GM23338 (cell line): ENCODE results near the gene IQCK. TPM values are rescaled to one million over a fixed set of nuclear protein-coding genes. Genes with fewer than 3 reads are reported as not detected.

Experiments used
- ATAC-seq: fragments of 200-7000 bp; cut with Tn5 transposase; 3 replicates; pipeline ENCODE4 v1.9.1; 2020
- DNase-seq: peaks from one replicate; pipeline ENCODE4 v3.0.0-alpha.2; 2015; ENCODE audit warnings: low spot score
- H2AFZ ChIP-seq: fragments of 200-600 bp; sonication (generic); 2 replicates; pipeline ENCODE4 v1.8.0; 2016; ENCODE audit warnings: antibody characterized with exemption, mild to moderate bottlenecking, moderate library complexity
- H3F3A ChIP-seq: fragments of 200-600 bp; sonication (generic); replicated peaks from 2 replicates; pipeline ENCODE4 v1.8.0; 2017; ENCODE audit warnings: antibody characterized with exemption, mixed run types, low read depth
- H3K27ac ChIP-seq: fragments of 200-600 bp; sonication (generic); 2 replicates; pipeline ENCODE4 v1.6.1; 2016; ENCODE audit warnings: low read depth
- H3K27me3 ChIP-seq: fragments of 200-600 bp; sonication (generic); 2 replicates; pipeline ENCODE4 v1.8.0; 2016; ENCODE audit warnings: mild to moderate bottlenecking, mixed run types, moderate library complexity; ENCODE audit not compliant: insufficient read depth
- H3K36me3 ChIP-seq: fragments of 200-600 bp; sonication (generic); 2 replicates; pipeline ENCODE4 v1.8.0; 2016; ENCODE audit warnings: mild to moderate bottlenecking; ENCODE audit not compliant: insufficient read depth
- H3K4me1 ChIP-seq: fragments of 200-600 bp; sonication (generic); 2 replicates; pipeline ENCODE4 v1.8.0; 2016; ENCODE audit warnings: mild to moderate bottlenecking, moderate library complexity; ENCODE audit not compliant: insufficient read depth
- H3K4me2 ChIP-seq: fragments of 200-600 bp; sonication (generic); 2 replicates; pipeline ENCODE4 v1.7.1; 2017; ENCODE audit warnings: mixed run types
- H3K4me3 ChIP-seq: fragments of 200-600 bp; sonication (generic); 2 replicates; pipeline ENCODE4 v1.6.1; 2016; ENCODE audit warnings: mixed run types
- H3K79me2 ChIP-seq: fragments of 200-600 bp; sonication (generic); replicated peaks from 2 replicates; pipeline ENCODE4 v1.8.0; 2017; ENCODE audit warnings: mild to moderate bottlenecking; ENCODE audit not compliant: insufficient read depth
- H3K9me2 ChIP-seq: fragments of 200-600 bp; sonication (generic); 2 replicates; pipeline ENCODE4 v1.8.0; 2017; ENCODE audit not compliant: insufficient read depth
- H4K20me1 ChIP-seq: fragments of 200-600 bp; sonication (generic); replicated peaks from 2 replicates; pipeline ENCODE4 v1.8.0; 2017; ENCODE audit warnings: mild to moderate bottlenecking; ENCODE audit not compliant: insufficient read depth
- H3K27ac Mint-ChIP-seq: 2 replicates; pipeline ENCODE4 v1.8.0; 2020; ENCODE audit warnings: inconsistent platforms, mild to moderate bottlenecking, moderate library complexity, mixed read lengths
- H3K27me3 Mint-ChIP-seq: 3 replicates; pipeline ENCODE4 v1.8.0; 2022; ENCODE audit warnings: low read depth, mild to moderate bottlenecking, moderate library complexity, mixed read lengths, inconsistent platforms; ENCODE audit not compliant: insufficient read depth, poor library complexity
- H3K36me3 Mint-ChIP-seq: 3 replicates; pipeline ENCODE4 v1.8.0; 2021; ENCODE audit warnings: low read depth, mild to moderate bottlenecking, inconsistent platforms, moderate library complexity, mixed read lengths
- H3K4me1 Mint-ChIP-seq: 3 replicates; pipeline ENCODE4 v1.8.0; 2020; ENCODE audit warnings: mild to moderate bottlenecking, inconsistent platforms, mixed read lengths
- H3K4me3 Mint-ChIP-seq: 3 replicates; pipeline ENCODE4 v1.8.0; 2021; ENCODE audit warnings: moderate library complexity, mild to moderate bottlenecking, inconsistent platforms, mixed read lengths
- H3K9me3 Mint-ChIP-seq: 3 replicates; pipeline ENCODE4 v1.8.0; 2020; ENCODE audit warnings: moderate library complexity, mild to moderate bottlenecking, inconsistent platforms, mixed read lengths
- CREB1 ChIP-seq: fragments of 250-450 bp; sonication (Bioruptor Pico); IDR thresholded peaks from 2 replicates; pipeline ENCODE4 v1.5.0; 2020; ENCODE audit warnings: low read depth, mild to moderate bottlenecking, moderate library complexity
- CTCF ChIP-seq, 2 experiments: fragments of 200-600 bp in 1 of 2; sonication (generic) in 1 of 2; conservative IDR thresholded peaks; 2 replicates each; pipeline versions ENCODE4 v1.5.1 to v1.6.1; 2016 to 2017; ENCODE audit warnings: antibody characterized with exemption in 2 of 2, low read depth in 2 of 2, mild to moderate bottlenecking in 2 of 2, moderate library complexity in 1 of 2
- ETS1 ChIP-seq: IDR thresholded peaks from 2 replicates; pipeline ENCODE4 v1.6.1; 2016; ENCODE audit warnings: antibody characterized with exemption
- EZH2 ChIP-seq: fragments of 200-600 bp; sonication (generic); IDR thresholded peaks from one replicate; pipeline ENCODE4 v1.8.0; 2017; ENCODE audit warnings: antibody characterized with exemption, mild to moderate bottlenecking, low read depth; ENCODE audit not compliant: unreplicated experiment
- EZH2phosphoT487 ChIP-seq: fragments of 200-600 bp; sonication (generic); IDR thresholded peaks from one replicate; pipeline ENCODE4 v1.8.1; 2018; ENCODE audit warnings: antibody characterized with exemption; ENCODE audit not compliant: unreplicated experiment
- JUNB ChIP-seq: IDR thresholded peaks from one replicate; pipeline ENCODE4 v1.6.1; 2016; ENCODE audit warnings: antibody characterized with exemption; ENCODE audit not compliant: unreplicated experiment
- NANOG ChIP-seq: IDR thresholded peaks from 2 replicates; pipeline ENCODE4 v1.6.1; 2016; ENCODE audit warnings: antibody characterized with exemption, borderline replicate concordance
- REST ChIP-seq: IDR thresholded peaks from one replicate; pipeline ENCODE4 v1.6.1; 2018; ENCODE audit warnings: antibody characterized with exemption; ENCODE audit not compliant: unreplicated experiment
- STAT1 ChIP-seq: IDR thresholded peaks from one replicate; pipeline ENCODE4 v1.6.1; 2016; ENCODE audit warnings: antibody characterized with exemption; ENCODE audit not compliant: unreplicated experiment
- ZNF114 ChIP-seq: fragments of 250-450 bp; sonication (Bioruptor Pico); IDR thresholded peaks from 2 replicates; pipeline ENCODE4 v1.5.0; 2020; ENCODE audit warnings: mild to moderate bottlenecking, moderate library complexity
- ZNF331 ChIP-seq: fragments of 250-450 bp; sonication (Bioruptor Pico); IDR thresholded peaks from 2 replicates; pipeline ENCODE4 v1.5.0; 2020; ENCODE audit warnings: low read depth, mild to moderate bottlenecking, moderate library complexity
- ZNF462 ChIP-seq: fragments of 250-450 bp; sonication (Bioruptor Pico); IDR thresholded peaks from 2 replicates; pipeline ENCODE4 v1.5.0; 2020; ENCODE audit warnings: mild to moderate bottlenecking, moderate library complexity
- polyA plus RNA-seq: library from polyadenylated mRNA; unstranded; fragments of >200 nt; fragmentation: Nextera tagmentation; extraction: Ambion mirVana; gene quantifications from 2 replicates; pipeline ENCODE4 v1.2.1, GENCODE V29; 2016
- total RNA-seq: library from RNA; depleted of rRNA; stranded (reverse); fragments of >200 nt; shearing (Covaris generic); gene quantifications from 2 replicates; pipeline ENCODE4 v1.2.3, GENCODE V29; 2014

IQCK gene
- total and polyA plus RNA-seq, 2 experiments from 2014 or later: 7.6 to 10.0 TPM

GRCh38 chr16:19810817-19811731 is 93.0 kb downstream of the IQCK start:
- Mint-ChIP-seq H3K4me3 (no peak overlapping the region), H3K36me3 (peaks cover 21% of the 10 kb centered on the region), H3K27ac (no peak overlapping the region), H3K4me1 (no peaks in the 10 kb centered on the region), H3K27me3 (peaks cover 4% of the 10 kb centered on the region), H3K9me3 (peaks cover 30% of the 10 kb centered on the region)
- DNase-seq (no peak), ATAC-seq (no peak)
- H3K79me2 ChIP-seq: no peaks in the 10 kb centered on the region
- no peaks in the 10 kb centered on the region for H3K9me2 ChIP-seq
- no peaks in the 10 kb centered on the region for H3K4me1 ChIP-seq
- no peak overlapping the region for H2AFZ ChIP-seq
- H3K27ac ChIP-seq: no peak overlapping the region
- no peak for TF ChIP-seq JUNB
- no peak for TF ChIP-seq STAT1
- no peak for TF ChIP-seq REST
- TF ChIP-seq ETS1: no peak
- no peak for TF ChIP-seq EZH2phosphoT487
- TF ChIP-seq NANOG: no peak
- TF ChIP-seq ZNF462 (CRISPR knock-in tag): no peak
- TF ChIP-seq CTCF (conservative IDR thresholded peaks at IDR 0.05; ENCODE audit: low read depth in 2 of 2): no peak
- no peak for TF ChIP-seq EZH2
- no peak for TF ChIP-seq ZNF331 (CRISPR knock-in tag)
- TF ChIP-seq ZNF114 (CRISPR knock-in tag): no peak
- TF ChIP-seq CREB1: no peak
- H3F3A ChIP-seq: 0 out of 2 replicates have a peak, but pooled peaks cover 2% of the 10 kb centered on the region
- H4K20me1 ChIP-seq: no peaks in the 10 kb centered on the region
- H3K36me3 ChIP-seq: no peaks in the 10 kb centered on the region; the same call in 1 of the 2 replicates
- no peak overlapping the region for H3K4me2 ChIP-seq
- H3K4me3 ChIP-seq: no peak overlapping the region
- H3K27me3 ChIP-seq: no peaks in the 10 kb centered on the region
